GM21390 (cell line): ENCODE data around the gene PSMC5.

ENCODE experiments used
- ATAC-seq: cut with Tn5 transposase; IDR thresholded peaks from one replicate; pipeline ENCODE4 v1.9.1; 2021; ENCODE audit not compliant: unreplicated experiment

The PSMC5 gene

DNA sequence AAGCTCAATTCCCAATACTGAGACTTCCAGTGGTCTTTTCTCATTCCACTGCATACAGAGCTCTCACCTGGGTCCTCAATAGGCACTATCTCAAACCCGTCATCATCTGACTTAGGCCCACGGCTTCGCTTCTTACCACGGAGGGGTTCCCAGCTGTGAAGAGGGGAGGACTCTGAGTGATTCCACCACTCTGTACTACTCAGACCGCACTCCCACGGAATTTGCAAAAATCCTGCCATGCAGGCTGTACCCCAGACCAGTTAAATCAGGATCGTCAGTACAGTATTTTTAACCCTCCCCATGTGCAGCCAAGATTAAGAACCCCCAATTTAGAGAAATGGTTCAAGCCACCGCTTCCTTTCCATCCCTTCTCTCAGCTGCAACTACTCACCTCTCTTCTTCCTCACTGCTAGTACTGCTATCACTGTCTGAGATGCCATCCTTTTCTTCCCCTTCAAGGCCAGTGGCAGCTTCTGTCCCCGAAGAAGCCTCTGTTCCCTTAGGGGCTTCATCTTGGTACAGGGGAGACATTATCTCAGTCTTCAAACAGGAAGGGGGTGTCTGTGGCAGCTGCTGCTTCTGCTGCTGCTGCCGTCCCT is 6.2 kb upstream of the PSMC5 start:
- ATAC-seq, result no peak

GRCh38 chr17:63821804-63822203 is 5.4 kb upstream of the PSMC5 start:
- no peak for ATAC-seq

DNA sequence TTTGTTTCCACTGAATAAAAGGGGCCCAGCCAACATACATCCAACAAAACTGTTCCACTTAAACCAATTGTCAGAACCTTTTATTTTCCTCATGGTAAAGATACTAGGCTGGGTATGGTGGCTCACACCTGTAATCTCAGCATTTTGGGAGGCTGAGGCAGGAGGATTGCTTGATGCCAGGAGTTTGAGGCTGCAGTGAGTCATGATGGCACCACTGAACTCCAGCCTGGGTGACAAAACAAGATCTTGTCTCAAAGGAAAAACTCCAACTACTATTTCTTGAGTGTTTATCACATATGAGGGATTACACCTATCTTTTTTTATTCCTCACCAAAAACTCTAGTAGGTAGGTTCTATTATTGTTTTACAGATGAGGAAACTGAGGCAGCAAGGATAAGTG is 4.7 kb upstream of the PSMC5 start:
- no peak for ATAC-seq

- ATAC-seq, result no peak
Observed at GRCh38 chr17:63823659-63824331, 3.4 kb upstream of the PSMC5 start.

DNA sequence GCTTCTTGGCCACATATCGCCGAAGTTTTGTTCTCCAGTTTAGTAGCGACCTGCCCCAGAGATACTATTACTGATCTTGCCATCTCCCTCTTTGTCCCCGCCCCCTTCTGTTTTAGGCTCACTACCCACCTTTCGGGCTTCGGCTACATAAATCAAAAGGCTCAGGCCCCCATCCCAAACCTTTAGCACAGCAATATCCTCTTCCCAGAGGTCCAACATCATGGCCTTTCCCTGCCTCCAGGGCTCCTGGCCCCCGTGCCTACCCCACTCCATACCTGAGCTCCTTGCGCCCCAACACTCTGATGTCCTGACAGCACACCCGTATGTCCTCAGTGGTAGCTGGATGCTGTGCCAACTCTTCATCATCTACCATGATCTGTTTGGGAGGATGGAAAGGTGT is 2.9 kb upstream of the PSMC5 start:
- ATAC-seq, result no peak

DNA sequence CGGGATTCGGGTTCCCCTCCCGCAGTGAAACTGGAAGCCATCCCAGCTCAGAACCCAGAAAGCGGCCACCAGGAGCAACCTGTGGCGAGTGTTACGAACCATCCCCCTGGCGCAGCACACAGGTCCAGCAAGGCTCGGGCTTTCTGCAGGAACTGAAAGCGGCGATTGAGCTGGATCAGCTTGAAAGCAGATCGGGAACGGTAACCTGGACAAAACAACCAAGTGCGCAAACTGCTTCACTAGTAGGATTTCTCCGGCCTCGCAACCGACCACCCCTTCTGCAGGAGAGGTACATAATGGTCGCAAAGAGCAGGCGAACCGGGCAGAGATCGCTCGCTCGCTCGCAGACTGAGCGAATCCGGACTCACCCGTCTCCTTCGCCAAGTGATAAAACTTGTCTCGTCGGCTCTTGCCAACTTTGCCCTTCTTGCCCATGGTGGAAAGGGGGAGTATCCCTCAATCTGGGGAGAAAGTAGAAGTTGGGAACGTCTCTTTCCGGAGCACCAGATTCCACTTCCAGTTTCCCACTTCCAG is 696 bp upstream of the PSMC5 start:
- ATAC-seq, result peak; percentile 4

DNA sequence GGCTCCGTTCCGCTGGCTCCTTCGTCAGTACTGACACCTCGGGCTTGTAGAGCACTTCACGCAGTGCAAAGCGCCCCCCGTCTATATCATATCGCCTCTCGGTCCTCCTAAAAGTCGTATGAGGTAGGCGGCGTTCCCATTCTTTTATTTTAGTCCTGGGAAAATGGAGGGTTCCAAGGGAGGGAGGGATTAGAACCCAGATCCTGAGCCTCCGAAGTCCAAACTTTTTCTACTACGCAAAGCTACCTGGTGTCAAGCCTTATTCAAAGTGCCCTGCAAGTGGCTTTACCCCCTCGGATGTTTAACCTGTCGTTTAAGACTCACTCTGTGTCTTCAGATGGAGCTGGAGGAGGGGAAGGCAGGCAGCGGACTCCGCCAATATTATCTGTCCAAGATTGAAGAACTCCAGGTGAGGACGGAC is 580 bp downstream of the PSMC5 start:
- no peak for ATAC-seq

DNA sequence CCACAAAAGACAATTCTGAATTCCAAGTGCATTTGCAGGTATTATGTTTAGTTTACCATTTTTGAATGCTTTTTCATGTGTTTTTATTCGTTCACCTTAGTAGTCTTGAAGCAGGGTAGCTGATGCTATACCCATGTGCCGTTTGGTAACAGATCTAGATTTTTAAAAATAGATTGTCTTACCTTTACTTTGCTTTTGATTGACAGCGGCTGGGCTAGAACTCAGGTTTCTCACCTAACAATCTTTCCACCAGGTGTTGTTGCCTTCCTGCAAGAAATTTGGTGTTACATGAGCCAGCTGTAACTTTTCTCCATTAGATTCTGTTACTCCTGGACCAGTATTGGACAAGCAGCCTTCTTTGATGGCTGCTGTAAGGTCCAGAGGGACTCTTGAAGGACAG is 1.7 kb downstream of the PSMC5 start:
- ATAC-seq, result no peak

DNA sequence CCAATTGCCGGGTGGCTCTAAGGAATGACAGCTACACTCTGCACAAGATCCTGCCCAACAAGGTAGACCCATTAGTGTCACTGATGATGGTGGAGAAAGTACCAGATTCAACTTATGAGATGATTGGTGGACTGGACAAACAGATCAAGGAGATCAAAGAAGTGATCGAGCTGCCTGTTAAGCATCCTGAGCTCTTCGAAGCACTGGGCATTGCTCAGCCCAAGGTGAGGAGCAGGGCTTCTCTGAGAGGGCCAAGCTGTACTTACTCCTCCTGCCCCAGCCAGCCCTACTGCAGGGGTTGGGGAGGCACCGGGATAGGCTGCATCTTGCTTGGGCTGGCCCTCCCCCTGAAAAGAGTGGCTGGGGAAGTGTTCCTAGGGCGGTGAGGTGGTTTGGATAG is 3.0 kb downstream of the PSMC5 start:
- ATAC-seq, result no peak

DNA sequence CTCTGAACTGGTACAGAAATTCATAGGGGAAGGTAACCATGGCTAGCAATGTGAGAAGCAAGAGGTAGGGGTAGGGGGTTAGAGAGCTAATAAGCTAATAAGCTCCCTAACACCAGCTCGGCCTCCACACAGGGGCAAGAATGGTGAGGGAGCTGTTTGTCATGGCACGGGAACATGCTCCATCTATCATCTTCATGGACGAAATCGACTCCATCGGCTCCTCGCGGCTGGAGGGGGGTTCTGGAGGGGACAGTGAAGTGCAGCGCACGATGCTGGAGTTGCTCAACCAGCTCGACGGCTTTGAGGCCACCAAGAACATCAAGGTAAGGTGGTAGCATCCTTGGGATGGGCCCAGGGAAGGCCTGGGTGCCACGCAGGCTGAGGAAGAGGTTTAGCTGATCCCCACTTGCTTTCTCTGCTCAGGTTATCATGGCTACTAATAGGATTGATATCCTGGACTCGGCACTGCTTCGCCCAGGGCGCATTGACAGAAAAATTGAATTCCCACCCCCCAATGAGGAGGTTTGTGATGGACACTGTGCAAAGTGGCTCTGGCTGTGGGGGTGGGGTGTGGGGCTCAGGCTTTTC is 3.8 kb downstream of the PSMC5 start:
- ATAC-seq, result no peak

GRCh38 chr17:63831505-63831904 is 4.3 kb downstream of the PSMC5 start:
- no peak for ATAC-seq

GRCh38 chr17:63832014-63832413 is 4.8 kb downstream of the PSMC5 start:
- ATAC-seq, result no peak

GRCh38 chr17:63832455-63832854 is 5.2 kb downstream of the PSMC5 start:
- ATAC-seq, result no peak

GRCh38 chr17:63833026-63833740 is 6.0 kb downstream of the PSMC5 start:
- ATAC-seq, result no peak

DNA sequence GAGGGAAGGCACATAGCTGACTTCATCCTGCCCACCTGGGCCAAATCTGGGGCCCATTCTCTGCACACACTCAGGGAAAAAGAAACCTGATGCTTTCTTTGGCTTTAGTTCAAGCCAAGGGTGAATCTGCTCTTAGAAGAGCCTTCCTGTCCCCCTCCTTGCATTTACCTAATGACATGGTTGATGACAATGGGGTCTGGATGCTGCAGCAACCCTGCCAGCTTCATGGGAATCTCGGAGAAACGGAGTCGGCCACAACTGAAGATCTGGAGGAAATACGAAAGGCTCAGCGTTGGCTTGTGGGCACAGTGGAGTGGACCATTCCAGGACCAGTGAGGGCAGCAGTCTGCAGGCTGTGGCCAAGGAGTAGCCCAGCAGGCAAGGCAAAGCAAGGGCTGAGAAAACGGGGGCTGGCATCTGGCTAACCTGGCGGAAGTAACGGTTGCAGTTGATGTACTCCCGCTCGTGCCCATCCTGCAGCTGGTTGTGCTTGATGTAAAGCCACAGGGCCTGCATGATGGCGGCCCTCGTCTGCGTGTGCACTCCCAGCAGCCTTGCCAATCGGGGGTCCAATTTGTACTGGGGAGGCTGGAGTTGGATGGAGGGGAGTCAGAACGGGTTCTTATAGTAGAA is 6.6 kb downstream of the PSMC5 start:
- no peak for ATAC-seq

DNA sequence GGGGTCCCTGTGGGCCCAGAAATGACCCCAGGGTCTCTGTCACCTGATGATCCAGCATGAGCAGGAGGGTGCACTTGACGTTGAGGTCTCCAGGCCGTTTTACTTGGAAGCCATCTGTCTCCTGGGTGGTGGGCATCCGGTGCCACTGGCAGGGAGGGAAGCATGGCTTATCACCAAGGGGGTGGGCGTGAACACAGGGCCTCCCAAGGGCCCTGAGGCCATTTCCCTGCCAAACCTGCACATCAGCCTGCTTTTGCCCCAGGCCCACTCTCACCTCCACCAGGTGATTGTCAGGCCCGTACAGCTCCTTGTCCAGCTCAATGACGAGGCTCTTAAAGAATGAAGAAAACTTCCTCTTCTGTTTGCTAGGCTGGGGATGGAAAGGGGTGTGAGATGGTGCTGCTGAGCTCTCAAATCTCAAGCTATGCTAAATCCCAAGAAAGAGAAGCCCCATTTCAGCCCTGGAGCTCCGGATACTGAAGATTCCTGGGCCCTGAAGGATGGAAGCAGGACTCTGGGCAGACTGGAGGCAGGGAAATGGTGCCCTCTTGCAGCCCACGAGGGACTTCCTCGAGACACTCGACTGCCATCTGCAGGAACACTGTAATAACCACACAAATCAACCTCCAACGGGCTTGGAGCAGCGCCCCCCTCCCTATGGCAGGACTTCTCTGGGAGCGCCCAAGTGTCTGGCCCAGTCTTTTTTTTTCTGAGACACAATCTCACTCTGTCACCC is 7.4 kb downstream of the PSMC5 start:
- peak; percentile 61 for ATAC-seq

DNA sequence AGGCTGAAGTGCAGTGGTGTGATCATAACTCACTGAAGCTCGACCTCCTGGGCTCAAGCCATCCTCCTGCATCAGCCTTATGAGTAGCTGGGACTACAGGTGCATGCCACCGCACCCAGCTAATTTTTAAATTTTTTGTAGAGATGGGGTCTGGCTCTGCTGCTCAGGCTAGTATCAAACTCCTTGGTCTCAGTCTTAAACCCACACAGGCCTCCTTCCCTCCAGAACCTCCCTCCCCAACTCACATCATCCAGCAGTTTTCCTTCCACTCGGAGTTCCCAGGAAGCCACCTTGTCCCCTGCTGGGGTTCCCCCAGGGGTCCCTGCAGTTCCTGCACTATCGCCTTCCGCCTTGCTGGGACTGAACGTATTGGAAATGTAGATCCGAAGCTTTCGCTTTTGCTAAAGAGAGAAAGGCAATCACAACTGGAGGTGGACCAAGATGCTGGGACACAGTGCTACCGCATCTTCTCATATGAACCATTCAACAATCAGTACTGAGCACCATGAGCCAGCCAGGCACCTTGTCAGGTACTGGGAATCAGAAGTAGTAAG is 8.0 kb downstream of the PSMC5 start:
- no peak for ATAC-seq

DNA sequence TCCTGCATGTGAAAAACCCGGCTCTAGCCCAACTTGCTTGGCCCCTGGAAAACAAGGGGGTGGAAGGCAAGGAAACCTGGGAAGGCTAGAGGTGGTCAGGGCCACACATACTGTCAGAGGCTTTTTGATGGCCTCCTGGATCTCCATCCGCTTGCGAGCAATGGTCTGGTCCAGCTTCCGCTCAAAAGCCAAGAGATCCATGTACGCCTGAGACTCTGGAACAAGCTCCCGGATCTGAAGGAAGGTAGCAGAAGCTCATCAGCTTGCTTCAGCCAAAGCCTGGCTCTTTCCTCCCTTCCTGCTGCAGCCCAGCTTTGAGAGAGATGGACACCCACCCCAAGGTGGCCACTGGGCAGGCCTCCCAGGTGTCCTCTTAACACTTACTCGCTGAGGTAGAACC is 9.6 kb downstream of the PSMC5 start:
- ATAC-seq, result no peak

GRCh38 chr17:63837480-63837879 is 10.2 kb downstream of the PSMC5 start:
- ATAC-seq, result no peak

DNA sequence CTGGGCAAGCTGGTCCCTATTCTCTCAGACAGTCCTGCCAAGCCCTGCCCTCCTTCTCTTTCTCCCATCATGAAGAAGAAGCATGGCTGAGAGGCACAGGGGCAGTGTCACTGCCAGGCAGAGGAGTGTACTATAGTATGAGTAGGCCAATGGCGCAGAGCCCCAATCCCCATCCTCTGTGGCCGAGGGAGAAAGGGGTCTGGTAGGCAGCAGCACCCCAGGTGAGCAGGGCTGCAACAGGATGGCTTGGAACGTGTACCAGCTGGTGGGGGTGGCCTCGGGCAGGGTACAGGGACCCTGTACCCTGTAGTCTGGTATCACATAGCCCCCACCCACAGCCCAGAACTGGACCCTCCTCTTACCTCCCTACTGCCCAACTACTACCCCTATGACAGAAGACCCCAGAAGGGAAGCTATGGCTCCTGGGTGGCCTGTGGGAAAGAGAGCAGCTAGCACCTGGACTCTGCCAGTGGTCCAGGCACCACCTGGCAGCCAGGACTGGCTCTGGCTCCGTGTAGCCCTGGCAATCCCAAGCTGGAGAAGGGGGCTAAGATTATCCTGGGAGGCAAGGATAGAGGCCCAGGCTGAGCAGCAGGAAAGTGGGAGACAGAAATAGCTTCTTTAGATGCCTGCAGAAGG is 10.8 kb downstream of the PSMC5 start:
- ATAC-seq, result no peak
